Neural progenitor cell (in vitro differentiated cells): ENCODE measurements around the gene RAPGEF6. TPM values are rescaled to one million over a fixed set of nuclear protein-coding genes. Genes with fewer than 3 reads are reported as not detected.
"Not testable (repeated sequence)": the region's sequence is repeated elsewhere in the genome, so short reads cannot be mapped to it uniquely, and the experiment has no call there.

Source experiments
- DNase-seq: peaks from one replicate; pipeline ENCODE4 v3.0.0-alpha.2; 2016; ENCODE audit warnings: low spot score
- H2AFZ ChIP-seq: fragments of 200-600 bp; sonication (generic); replicated peaks from 2 replicates; pipeline ENCODE4 v1.6.1; 2016; ENCODE audit warnings: antibody characterized with exemption
- H3F3A ChIP-seq: fragments of 200-600 bp; sonication (generic); 2 replicates; pipeline ENCODE4 v1.6.1; 2016; ENCODE audit warnings: antibody characterized with exemption, low read depth
- H3K27ac ChIP-seq: fragments of 200-600 bp; sonication (generic); 2 replicates; pipeline ENCODE4 v1.5.1; 2016; ENCODE audit warnings: mild to moderate bottlenecking
- H3K27me3 ChIP-seq: fragments of 200-600 bp; sonication (generic); 2 replicates; pipeline ENCODE4 v1.6.1; 2016; ENCODE audit warnings: mild to moderate bottlenecking, moderate library complexity
- H3K36me3 ChIP-seq: fragments of 200-600 bp; sonication (generic); 2 replicates; pipeline ENCODE4 v1.5.1; 2016
- H3K4me1 ChIP-seq: fragments of 200-600 bp; sonication (generic); 2 replicates; pipeline ENCODE4 v1.6.1; 2016; ENCODE audit warnings: mixed run types
- H3K4me2 ChIP-seq: fragments of 200-600 bp; sonication (generic); 2 replicates; pipeline ENCODE4 v1.6.1; 2016
- H3K4me3 ChIP-seq: fragments of 200-600 bp; sonication (generic); 2 replicates; pipeline ENCODE4 v1.5.1; 2016
- H3K79me2 ChIP-seq: fragments of 200-600 bp; sonication (generic); 2 replicates; pipeline ENCODE4 v1.6.1; 2016; ENCODE audit warnings: low read depth
- H3K9ac ChIP-seq: fragments of 200-600 bp; sonication (generic); 2 replicates; pipeline ENCODE4 v1.6.1; 2016
- H3K9me3 ChIP-seq: fragments of 200-600 bp; sonication (generic); 2 replicates; pipeline ENCODE4 v1.5.1; 2016; ENCODE audit warnings: low read depth
- H4K20me1 ChIP-seq: fragments of 200-600 bp; sonication (generic); 2 replicates; pipeline ENCODE4 v1.6.1; 2016; ENCODE audit warnings: low read depth
- H3K27ac Mint-ChIP-seq: 3 replicates; pipeline ENCODE4 v1.8.0; 2021; ENCODE audit warnings: mixed read lengths
- H3K27me3 Mint-ChIP-seq: 2 replicates; pipeline ENCODE4 v1.8.0; 2022; ENCODE audit warnings: low read depth, mild to moderate bottlenecking, inconsistent platforms, moderate library complexity, mixed read lengths; ENCODE audit not compliant: insufficient read depth
- H3K36me3 Mint-ChIP-seq: 3 replicates; pipeline ENCODE4 v1.8.0; 2021; ENCODE audit warnings: mixed read lengths
- H3K4me1 Mint-ChIP-seq: 3 replicates; pipeline ENCODE4 v1.8.0; 2021; ENCODE audit warnings: mixed read lengths
- H3K4me3 Mint-ChIP-seq: 3 replicates; pipeline ENCODE4 v1.8.0; 2021; ENCODE audit warnings: mild to moderate bottlenecking, moderate library complexity, mixed read lengths
- H3K9me3 Mint-ChIP-seq: 3 replicates; pipeline ENCODE4 v1.8.0; 2020; ENCODE audit warnings: mixed read lengths
- EZH2 ChIP-seq: fragments of 200-600 bp; sonication (generic); IDR thresholded peaks from 2 replicates; pipeline ENCODE4 v1.6.1; 2017; ENCODE audit warnings: antibody characterized with exemption, mild to moderate bottlenecking, moderate library complexity
- EZH2phosphoT487 ChIP-seq: fragments of 200-600 bp; sonication (generic); IDR thresholded peaks from 2 replicates; pipeline ENCODE4 v1.6.1; 2017; ENCODE audit warnings: antibody characterized with exemption
- total RNA-seq: library from RNA; depleted of rRNA; stranded (reverse); fragments of >200 nt; gene quantifications from 2 replicates; pipeline ENCODE4 v1.2.3, GENCODE V29; 2015; ENCODE audit warnings: low replicate concordance
- TF ChIP-seq, protein P1 (sequence below): fragments of 200-600 bp; sonication (generic); IDR thresholded peaks from 2 replicates; pipeline ENCODE4 v1.5.1; 2017; ENCODE audit warnings: antibody characterized with exemption, mild to moderate bottlenecking

Gene RAPGEF6
- total RNA-seq, 1 donor from 2014 or later: 18.1 TPM

DNA sequence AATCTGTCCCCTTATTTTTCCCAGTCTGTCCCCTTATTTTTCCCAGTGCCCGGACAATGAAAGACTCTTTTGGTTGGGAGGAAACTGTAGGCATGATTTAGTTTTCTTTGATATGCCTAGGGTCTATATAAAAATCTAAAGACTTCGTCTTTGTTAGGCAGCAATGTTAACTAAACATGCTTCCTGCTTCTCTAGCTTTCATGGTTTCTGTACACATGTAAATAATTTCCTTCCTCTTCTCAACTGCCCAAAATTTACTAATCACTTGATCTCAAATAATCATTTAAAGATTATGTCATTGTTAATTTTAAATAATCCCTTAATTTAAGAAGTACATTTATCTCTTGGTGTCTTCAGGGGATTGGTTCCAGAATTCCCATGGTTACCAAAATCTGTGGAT is 47.8 kb upstream of the RAPGEF6 start:
- H3K4me1 Mint-ChIP-seq: no peaks in the 10 kb centered on the region
- Histone ChIP-seq H3K27me3 (no peaks in the 10 kb centered on the region), H3K79me2 (no peaks in the 10 kb centered on the region), H3F3A (no peaks in the 10 kb centered on the region), H3K4me1 (no peaks in the 10 kb centered on the region), H3K27ac (no peak overlapping the region), H4K20me1 (no peaks in the 10 kb centered on the region), H3K4me2 (no peak overlapping the region), H3K9me3 (no peaks in the 10 kb centered on the region), H3K4me3 (no peak overlapping the region), H3K36me3 (peaks cover 3% of the 10 kb centered on the region), H3K9ac (no peak overlapping the region), H2AFZ (no peak overlapping the region)
- peaks cover 3% of the 10 kb centered on the region for H3K36me3 Mint-ChIP-seq
- DNase-seq: no peak
- no peaks in the 10 kb centered on the region for H3K9me3 Mint-ChIP-seq
- no peak overlapping the region for H3K4me3 Mint-ChIP-seq
- no peaks in the 10 kb centered on the region for H3K27me3 Mint-ChIP-seq
- TF ChIP-seq, protein P1, sequence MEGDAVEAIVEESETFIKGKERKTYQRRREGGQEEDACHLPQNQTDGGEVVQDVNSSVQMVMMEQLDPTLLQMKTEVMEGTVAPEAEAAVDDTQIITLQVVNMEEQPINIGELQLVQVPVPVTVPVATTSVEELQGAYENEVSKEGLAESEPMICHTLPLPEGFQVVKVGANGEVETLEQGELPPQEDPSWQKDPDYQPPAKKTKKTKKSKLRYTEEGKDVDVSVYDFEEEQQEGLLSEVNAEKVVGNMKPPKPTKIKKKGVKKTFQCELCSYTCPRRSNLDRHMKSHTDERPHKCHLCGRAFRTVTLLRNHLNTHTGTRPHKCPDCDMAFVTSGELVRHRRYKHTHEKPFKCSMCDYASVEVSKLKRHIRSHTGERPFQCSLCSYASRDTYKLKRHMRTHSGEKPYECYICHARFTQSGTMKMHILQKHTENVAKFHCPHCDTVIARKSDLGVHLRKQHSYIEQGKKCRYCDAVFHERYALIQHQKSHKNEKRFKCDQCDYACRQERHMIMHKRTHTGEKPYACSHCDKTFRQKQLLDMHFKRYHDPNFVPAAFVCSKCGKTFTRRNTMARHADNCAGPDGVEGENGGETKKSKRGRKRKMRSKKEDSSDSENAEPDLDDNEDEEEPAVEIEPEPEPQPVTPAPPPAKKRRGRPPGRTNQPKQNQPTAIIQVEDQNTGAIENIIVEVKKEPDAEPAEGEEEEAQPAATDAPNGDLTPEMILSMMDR: no peak
- TF ChIP-seq EZH2phosphoT487 (no peak), EZH2 (no peak)
- H3K27ac Mint-ChIP-seq: no peak overlapping the region

DNA sequence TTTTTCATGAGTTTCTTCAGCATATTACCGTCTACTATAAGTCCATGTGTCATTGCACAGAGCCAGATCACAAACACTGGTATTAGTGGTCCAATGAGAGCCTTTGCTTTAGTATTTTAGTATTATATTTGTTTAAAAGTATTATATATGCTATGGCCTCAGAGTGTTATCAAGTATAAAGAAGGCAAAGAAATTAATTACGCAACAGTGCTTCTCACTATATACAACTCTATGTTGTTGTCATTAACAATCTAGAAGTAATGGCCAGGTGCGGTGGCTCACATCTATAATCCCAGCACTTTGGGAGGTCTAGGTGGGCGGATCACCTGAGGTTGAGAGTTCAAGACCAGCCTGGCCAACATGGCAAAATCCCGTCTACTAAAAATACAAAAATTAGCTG is 47.1 kb upstream of the RAPGEF6 start:
- H2AFZ ChIP-seq: no peak overlapping the region
- H3F3A ChIP-seq: no peaks in the 10 kb centered on the region
- no peak overlapping the region for H3K9ac ChIP-seq
- H3K4me2 ChIP-seq: no peak overlapping the region
- no peaks in the 10 kb centered on the region for H3K27me3 ChIP-seq
- DNase-seq: no peak
- Mint-ChIP-seq H3K27me3 (no peaks in the 10 kb centered on the region), H3K36me3 (peaks cover 6% of the 10 kb centered on the region), H3K9me3 (no peaks in the 10 kb centered on the region), H3K4me3 (no peak overlapping the region), H3K4me1 (no peaks in the 10 kb centered on the region), H3K27ac (no peak overlapping the region)
- peaks cover 3% of the 10 kb centered on the region for H3K36me3 ChIP-seq
- no peaks in the 10 kb centered on the region for H3K9me3 ChIP-seq
- no peaks in the 10 kb centered on the region for H3K79me2 ChIP-seq
- H3K4me1 ChIP-seq: no peaks in the 10 kb centered on the region
- H4K20me1 ChIP-seq: no peaks in the 10 kb centered on the region
- H3K27ac ChIP-seq: no peak overlapping the region
- H3K4me3 ChIP-seq: no peak overlapping the region
- TF ChIP-seq, protein P1: no peak
- TF ChIP-seq EZH2 (no peak), EZH2phosphoT487 (no peak)

DNA sequence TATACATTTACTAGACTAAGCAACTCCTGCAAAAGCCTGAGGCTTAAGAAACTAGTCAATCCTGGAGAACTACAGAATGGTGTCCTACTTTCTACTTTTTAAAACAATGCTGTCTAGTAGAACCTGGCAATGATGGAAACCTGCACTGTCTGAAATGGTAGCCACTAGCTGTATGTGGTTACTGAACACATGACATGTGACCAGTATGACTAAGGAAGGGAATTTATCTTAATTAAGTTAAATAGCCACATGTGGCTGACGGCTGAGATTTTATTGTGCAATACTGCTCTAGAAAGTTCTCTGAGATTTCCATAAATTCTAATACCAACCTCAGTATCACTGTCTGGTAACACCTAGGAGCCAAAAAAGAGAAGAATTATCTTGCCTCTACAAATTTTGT is 44.9 kb upstream of the RAPGEF6 start:
- no peaks in the 10 kb centered on the region for H3K4me1 Mint-ChIP-seq
- Histone ChIP-seq H3K36me3 (peaks cover 3% of the 10 kb centered on the region), H3K9ac (no peak overlapping the region), H3K4me2 (no peak overlapping the region), H3F3A (no peaks in the 10 kb centered on the region), H3K4me1 (no peaks in the 10 kb centered on the region), H3K4me3 (no peak overlapping the region), H3K9me3 (no peaks in the 10 kb centered on the region), H3K79me2 (no peaks in the 10 kb centered on the region), H3K27ac (no peak overlapping the region), H2AFZ (no peak overlapping the region), H3K27me3 (no peaks in the 10 kb centered on the region), H4K20me1 (no peaks in the 10 kb centered on the region)
- H3K36me3 Mint-ChIP-seq: peaks cover 18% of the 10 kb centered on the region
- no peak overlapping the region for H3K4me3 Mint-ChIP-seq
- no peak overlapping the region for H3K27ac Mint-ChIP-seq
- DNase-seq: no peak
- TF ChIP-seq EZH2phosphoT487 (no peak), EZH2 (no peak)
- TF ChIP-seq, protein P1: no peak
- no peaks in the 10 kb centered on the region for H3K9me3 Mint-ChIP-seq
- H3K27me3 Mint-ChIP-seq: no peaks in the 10 kb centered on the region

DNA sequence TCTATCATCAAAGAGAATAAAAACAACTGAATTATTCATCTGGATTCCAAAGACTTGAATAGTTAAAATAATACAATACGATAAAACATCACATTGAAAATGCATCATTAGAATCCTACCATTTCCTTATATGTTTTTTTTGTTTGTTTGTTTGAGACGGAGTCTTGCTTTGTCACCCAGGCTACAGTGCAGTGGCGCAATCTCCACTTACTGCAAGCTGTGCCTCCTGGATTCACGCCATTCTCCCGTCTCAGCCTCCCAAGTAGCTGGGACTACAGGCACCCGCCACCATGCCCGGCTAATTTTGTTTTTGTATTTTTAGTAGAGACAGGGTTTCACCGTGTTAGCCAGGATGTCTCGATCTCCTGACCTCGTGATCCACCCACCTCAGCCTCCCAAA is 43.2 kb upstream of the RAPGEF6 start:
- not testable (repeated sequence) for H3K27me3 ChIP-seq, H3K9ac ChIP-seq, H3K27ac Mint-ChIP-seq, H3K4me3 ChIP-seq, H3K9me3 Mint-ChIP-seq, H3K36me3 ChIP-seq, H3F3A ChIP-seq, H3K9me3 ChIP-seq, H3K4me3 Mint-ChIP-seq, H2AFZ ChIP-seq, H3K4me2 ChIP-seq, H3K4me1 ChIP-seq, H4K20me1 ChIP-seq, DNase-seq, H3K27me3 Mint-ChIP-seq, H3K79me2 ChIP-seq, H3K4me1 Mint-ChIP-seq, H3K27ac ChIP-seq
- peaks cover 23% of the 10 kb centered on the region for H3K36me3 Mint-ChIP-seq
